ENCODE measurements around the gene RAB11FIP3.
"Not testable (repeated sequence)": the region's sequence is repeated elsewhere in the genome, so short reads cannot be mapped to it uniquely, and the experiment has no call there.

DNA sequence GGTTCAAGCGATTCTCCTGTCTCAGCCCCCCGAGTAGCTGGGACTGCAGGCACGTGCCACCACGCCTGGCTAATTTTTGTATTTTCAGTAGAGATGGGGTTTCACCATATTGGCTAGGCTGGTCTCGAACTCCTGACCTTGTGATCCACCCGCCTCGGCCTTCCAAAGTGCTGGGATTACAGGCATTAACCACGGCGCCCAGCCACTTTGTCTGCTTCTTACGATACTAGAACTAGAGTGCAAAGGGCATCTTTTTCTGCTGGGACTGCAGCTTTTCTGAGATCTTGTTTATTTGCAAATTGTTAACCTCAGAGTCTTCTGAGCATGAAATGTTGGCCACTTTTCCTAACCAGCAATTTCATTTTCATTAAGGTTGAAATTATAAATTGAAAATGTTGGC, 52.8 kb downstream of the RAB11FIP3 start:
- not testable (repeated sequence) for TF ChIP-seq POLR2A (IDR thresholded peaks at IDR 0.05); POLR2AphosphoS5 (IDR thresholded peaks at IDR 0.05); CTCF (IDR thresholded peaks at IDR 0.05 in 8 of 11, conservative IDR thresholded peaks at IDR 0.05 in 3 of 11)

Data from spleen (tissue), 7 donors.